GM21717 (cell line): ENCODE results near the gene OSGIN1.

Experiments
- ATAC-seq: cut with Tn5 transposase; IDR thresholded peaks from one replicate; pipeline ENCODE4 v1.9.1; 2021; ENCODE audit warnings: mild to moderate bottlenecking, moderate library complexity; ENCODE audit not compliant: unreplicated experiment

Gene OSGIN1

DNA sequence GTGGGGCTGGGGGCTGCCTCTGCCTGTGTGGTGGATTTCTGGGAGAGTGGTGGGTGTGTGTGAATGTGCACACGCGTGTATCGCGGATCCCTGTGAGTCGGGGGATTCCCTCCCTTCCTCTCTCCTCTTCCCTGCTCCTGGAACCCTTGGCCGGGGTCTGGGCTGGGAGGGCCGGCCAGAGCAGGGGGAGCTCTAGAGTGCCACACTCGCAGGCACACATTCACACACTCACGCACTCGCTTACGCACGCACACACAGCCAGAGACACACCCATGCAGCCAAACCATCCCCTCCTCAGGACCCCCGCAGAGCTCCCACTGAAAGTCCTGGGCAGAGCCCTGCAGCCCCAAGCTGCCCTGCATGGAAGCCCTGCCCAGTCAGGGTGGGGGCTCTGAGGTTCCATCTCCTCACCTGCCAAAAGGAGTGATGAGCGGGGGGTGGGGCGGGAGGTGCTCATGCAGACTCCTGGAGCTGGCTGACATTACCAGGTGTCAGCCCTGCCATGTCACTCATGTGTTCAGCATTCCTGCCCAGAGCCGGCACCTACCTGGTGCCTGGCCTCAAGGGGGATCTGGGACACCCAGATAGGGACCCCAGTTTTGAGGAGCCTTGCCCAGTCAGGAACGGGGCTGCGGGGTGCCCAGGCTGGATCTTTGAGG, 16.9 kb downstream of the OSGIN1 start:
- no peak for ATAC-seq

DNA sequence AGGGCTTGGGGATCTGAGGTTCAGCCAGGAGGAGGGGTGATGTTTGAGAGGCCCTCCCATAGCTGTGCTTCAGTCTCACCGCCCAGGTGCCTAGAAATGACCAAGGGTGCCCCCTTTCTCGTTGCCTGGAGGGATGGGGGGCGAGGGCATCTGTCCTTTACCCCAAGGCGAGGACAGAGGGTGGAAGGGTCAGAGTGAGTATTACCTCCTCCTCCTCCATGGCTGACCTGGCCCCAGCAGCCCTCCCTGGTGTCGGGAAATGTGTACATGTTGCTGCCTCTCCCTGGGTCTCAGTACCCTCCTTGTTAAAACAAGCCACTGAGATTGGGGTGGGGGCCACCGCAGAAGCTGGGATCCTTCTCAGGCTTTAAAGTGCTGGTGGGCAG, 17.4 kb downstream of the OSGIN1 start:
- ATAC-seq, result no peak

DNA sequence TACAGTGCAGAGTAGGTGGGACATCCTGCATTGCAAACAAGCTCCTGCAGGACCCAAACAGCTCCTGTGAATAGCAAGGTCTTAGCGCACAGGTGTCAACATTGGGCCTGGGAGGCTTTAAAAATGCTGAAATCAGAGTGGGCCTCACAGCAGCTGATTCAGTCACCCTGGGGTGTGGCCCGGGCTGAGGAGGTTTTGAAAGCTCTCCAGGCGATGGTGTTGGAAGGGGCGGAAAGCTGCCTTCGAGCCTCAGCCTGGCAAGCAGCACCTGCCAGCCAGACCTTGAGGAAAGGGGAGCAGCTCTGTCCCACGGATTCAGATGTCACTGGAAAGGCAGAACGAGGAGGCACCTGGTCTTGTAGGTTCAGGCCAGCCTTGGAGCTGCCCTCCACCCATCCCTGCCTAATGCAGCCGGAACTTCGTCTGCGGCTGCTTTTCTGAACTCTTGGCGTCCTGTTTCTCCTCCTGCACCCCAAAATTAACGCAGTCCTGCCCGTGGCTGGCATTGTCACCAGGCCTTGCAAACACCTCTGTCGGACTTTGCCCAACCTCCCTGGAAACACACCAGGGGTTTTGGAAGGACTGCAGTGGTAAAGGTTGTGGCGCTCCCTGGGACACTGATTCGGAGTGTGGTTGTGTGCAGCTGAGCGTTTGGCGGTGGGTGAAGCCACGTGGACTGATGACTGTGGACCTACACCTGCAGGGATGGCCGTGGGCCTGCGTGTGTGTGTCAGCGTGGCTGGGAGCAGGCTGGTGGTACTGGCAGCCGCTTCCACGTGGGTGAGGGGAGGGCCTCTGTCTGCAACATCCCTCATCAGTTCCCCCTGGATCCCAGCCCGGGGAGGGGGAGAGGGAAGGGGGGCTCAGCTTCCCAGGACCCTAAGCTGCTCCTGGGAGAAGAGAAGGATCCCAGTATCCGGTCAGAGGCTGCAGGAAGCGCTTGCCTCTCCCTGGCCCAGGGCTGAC, 18.4 kb downstream of the OSGIN1 start:
- ATAC-seq, result no peak

DNA sequence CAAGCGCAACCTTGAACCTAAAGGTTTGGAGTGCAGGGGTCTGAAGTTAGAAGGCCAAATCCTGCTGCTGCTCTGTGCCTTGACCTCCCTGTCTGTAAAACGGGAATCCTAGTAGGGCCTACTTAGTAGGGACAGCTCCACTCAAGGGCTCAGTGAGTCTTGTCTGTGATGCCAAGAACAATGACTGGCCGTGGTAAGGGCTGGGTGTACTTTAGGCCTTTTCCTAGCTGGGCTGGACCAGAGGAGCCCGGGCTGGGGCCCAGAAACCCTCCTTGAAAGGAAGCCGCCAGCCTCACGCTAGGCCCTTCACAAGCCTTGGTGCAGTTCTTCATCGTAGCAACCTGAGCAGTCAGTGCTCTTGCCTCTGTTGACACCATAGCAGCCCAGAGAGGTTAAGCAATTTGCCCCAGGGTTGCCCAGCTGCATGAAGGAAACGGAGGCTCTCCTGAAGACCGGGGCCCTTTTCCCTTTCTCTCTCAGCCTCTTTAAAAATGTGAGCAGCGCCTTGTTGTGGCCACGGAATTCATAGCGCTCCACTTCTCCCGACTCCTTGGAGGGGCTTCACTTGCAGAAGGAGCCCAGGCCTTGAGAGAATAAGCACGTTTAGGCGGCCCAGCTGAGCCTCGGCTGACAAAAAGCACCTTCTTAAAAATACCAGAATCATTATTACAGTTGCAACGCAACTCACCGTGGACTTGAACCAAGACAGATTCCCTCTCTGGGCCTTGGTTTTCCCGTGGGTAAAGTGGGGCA, 19.4 kb downstream of the OSGIN1 start:
- ATAC-seq, result no peak

DNA sequence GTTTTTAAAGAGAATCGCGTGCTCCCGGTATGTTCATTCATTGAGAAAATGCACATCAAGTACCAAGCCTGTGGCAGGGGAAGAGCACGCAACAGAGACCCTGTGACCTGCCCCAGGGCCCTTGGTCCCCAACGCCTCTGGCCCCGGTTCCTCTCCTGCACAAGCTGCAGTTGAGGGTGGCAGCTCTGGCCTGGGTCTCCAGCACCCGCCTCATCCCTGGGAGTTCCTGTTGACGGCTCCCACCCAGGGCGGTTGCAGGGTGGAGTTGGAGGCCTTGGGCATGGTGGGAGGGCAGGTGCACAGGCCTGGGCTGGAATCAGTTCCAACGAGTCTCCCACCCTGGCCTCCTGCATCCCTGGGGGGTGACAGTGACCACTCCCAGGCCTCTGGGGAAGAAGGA, 20.0 kb downstream of the OSGIN1 start:
- ATAC-seq, result no peak

DNA sequence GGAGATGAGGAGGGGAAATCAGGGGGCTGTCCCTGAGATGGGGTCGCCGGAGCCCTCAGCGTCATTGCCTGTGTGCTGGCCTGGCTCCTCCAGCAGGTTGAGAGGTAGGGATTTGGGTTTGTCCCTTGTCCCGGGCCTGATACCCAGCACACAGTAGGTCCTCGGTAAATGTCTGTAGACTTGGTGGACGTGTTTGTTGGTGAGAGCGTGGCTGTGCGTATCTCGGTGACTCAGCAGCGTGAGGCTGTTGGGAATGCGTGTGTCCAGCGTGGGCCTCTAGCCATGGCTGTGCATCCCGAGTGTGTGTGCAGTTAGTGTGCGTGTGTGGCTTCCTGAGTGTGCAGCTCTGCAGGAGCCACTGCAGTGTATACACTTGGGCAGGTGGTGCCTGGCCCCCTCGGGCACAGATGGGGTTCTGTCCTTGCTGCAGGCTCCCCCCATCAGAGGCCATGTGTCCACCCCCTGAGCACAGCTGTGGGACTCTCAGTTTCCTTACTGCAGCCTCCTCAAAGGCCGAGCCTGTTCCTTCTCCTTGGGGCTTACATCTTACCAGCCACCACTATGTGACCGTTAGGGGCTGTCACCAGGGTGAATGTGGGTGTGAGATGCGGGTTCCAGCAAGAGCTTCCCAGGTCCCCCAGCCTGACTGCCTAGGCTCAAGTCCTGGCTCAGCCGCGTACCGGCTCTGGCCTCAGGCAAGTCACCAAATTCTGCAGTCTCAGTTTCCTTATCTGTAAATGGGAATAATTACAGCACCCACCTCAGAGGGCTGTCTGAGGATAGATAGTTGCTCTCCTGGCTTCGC, 20.7 kb downstream of the OSGIN1 start:
- ATAC-seq, result no peak

DNA sequence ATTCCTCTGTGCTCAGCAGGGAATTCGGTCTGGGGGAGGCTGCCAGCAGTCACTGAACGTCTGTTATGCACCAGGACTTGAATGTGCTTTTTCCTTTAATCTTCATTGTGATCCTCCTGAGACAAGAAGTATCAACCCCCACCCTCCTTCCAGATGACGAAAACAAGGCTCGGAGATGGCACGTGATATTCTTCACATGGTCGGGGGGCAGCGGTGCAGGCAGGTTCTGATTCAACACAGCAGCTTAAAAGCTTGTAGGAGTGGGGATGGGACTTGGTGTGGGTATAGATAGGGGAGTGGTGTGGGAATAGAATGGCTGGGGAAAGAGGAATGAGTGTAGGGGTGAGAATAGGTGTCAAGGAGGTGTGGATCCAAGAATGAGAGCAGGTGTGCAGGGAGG, 21.4 kb downstream of the OSGIN1 start:
- ATAC-seq, result no peak

DNA sequence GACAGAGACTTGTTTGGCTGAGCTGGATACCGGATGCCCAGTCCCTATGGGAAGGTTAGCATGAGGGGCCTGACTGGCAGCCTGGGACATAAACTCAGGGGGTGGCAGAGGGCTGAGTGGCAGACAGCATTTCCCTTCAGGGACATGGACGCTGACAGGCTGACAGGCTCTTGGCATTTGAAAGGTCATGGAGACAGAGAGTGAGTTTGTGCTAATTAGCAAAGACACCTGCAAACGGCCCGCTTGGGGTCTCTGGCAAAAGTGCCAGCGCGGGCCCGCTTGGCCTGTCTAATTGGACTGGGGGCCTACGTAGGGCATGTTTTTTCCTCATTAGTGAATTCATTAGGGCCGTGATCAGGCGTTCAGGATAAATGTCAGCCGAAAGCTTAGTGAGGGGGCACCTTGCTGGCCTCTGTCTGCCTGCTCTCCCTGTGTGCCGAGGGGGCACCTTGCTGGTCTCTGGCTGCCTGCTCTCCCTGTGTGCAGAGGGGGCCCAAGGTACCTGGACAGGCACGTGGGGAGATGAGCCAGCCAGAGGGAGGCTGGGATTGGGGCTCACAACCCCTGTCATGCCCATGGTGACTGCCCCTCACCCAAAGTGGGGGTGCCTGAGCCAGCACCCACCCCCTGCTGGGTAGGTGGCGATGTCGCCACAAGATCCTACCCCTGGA, 22.7 kb downstream of the OSGIN1 start:
- no peak for ATAC-seq

DNA sequence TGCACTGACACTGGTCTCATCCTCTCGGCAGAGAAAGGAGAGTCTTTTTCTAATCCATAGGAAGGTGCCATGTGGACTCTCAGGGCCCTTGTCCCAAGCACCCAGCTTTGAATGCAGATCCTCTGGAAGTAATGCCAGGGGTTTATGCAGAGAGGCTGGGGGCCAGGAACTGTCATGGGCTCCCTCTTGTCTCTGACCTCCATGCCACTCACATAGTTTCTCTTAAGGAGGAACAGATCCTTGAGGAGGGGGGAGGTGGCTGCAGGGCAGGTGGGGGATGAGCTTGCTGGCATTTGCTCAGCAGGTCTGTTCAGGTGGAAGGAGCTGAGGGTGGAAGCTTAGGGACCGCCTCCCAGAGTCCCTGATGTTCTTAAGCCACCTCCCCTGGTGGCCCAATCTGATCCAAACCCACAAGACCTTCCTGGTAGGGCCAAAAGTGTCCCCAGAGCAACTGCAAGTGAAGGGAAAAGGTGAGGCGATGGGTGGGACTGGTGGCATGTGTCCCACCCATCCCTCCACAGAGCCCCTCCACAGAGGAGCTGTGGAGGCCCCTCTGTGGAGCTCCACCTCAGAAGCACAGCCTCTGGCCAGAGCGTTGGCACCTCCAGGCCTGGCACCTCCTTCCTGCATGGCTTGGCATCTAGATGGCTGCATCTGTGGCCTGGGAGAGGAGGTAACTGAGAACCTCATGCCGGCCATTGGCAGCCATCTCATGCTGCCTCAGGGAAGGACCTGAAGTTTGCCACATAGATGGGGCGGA, 24.2 kb downstream of the OSGIN1 start:
- ATAC-seq, result no peak

DNA sequence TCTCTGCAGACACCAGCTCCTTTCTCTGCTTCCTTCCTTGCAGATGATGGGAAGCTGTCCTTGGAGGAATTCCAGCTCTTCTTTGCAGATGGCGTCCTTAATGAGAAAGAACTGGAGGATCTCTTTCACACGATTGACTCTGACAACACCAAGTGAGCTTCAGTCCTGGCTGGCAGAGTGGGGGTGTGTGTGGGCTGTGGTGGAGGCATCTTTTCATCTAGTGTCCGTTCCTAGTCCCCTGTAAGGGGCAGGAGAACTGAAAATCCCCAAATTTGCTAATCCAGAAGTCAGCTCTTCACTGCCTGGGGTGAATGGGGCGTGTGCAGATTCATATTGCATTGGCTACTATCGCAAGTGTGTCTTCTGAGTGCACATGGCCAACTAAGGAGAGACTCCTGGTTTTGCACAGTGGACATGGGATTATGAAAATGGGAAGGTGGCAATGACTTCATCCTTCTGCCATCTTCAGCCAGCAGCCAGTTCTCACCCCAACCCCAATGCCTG, 25.4 kb downstream of the OSGIN1 start:
- ATAC-seq, result no peak

DNA sequence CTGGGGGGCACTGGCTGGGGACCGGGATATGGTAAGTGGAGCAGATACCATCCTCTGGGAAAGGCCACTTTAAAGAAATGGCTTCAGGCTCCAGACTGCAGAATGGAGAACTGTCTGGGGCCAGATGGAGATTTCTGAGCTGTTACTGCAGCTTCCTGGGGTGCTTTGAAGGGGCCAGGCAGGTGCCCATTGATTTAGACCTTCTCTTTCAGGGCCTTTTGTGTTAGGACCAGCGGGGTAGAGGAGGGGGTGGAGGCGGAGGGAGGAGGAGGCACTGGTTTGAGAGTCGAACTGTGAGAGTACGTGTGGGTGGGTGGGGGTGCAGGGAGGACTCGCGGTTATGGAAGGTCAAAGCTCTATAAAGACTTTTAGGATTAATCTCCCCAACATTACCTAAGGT, 26.4 kb downstream of the OSGIN1 start:
- no peak for ATAC-seq

DNA sequence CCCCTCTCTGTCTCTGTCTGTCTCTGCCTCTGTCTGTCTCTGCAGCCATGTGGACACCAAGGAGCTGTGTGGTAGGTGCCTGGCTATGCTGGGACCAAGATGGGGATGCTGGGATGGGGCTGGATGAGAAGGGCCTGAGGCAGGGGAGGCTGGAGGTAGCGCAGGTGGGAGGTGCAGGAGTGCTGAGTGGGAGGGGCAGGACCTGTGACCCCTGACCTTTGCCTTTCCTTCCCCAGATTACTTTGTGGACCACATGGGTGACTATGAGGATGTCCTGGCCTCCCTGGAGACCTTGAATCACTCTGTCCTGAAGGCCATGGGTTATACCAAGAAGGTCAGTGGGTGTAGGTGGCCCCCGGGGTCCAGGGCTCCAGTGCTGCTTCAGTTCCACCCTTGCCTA, 27.8 kb downstream of the OSGIN1 start:
- ATAC-seq, result no peak

DNA sequence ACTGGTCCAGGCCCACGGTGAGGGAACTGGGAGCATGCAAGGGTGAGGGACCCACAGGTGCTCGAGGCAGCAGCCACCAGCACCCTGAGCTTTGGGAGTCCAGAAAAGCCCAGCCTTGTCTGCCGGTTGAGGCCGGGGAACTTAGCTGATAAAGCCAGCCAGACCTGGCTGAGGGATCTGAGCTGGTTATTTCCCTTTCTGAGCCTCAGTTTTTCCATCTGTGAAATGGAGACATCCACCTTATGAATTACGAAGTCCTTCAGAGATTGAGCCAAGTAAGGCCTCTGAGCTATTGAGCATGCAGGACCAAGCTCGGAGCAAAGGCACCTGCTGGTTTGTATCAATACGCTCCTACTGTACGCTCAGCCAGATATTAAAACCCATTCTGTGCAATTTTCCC, 28.8 kb downstream of the OSGIN1 start:
- no peak for ATAC-seq

DNA sequence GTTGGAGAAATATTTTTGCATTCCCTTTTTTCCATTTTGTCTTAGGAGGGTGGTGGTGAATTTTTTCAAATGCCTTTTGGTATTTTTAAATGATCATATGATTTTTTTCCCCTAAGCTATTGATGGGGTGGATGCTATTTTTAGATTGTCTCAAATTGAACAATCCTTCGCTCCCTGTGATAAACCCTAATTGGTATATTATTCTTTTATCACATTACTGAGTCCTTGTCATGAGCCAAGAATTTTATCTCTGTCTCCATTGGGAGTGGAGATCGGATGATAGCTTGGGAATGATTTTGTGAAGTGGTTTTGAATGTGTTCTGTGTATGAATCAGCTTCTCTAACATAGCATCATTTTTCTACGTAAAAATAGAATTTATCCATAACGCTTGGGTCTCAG, 30.5 kb downstream of the OSGIN1 start:
- ATAC-seq, result no peak

DNA sequence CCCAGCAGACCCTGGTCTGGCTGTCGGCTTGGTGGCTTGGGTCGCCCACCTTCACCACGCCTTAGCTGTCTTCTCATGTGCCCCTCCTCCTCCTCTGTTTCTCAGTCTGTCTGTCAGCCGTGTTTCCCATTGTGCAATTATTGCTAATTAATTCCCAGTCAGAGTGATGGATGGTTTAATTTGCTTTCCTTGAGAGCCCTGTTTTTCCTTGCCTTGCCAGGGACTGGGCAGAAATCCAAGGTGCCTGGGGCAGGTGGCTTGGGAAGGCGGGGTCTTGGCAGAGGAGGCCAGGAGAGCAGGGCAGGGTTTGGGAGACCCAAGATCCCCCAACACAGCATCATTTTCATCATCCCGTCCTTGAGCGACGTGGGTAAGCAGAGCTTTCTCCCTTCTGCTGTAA, 36.3 kb downstream of the OSGIN1 start:
- ATAC-seq, result no peak

DNA sequence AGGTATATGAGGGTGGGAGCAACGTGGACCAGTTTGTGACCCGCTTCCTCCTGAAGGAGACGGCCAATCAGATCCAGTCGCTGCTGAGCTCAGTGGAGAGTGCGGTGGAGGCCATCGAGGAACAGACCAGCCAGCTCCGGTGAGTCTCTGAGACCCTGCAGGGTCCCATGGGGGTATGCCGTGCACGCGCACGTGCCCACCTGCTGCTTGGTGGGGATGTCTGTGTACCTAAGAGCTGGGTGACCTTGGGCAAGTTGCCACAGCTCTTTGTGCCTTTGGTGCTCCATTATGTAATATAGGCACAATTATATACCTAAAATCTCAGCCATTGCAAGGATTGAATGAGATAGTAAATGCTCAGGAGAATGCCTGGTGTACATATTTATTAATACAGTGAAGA, 37.5 kb downstream of the OSGIN1 start:
- ATAC-seq, result no peak

DNA sequence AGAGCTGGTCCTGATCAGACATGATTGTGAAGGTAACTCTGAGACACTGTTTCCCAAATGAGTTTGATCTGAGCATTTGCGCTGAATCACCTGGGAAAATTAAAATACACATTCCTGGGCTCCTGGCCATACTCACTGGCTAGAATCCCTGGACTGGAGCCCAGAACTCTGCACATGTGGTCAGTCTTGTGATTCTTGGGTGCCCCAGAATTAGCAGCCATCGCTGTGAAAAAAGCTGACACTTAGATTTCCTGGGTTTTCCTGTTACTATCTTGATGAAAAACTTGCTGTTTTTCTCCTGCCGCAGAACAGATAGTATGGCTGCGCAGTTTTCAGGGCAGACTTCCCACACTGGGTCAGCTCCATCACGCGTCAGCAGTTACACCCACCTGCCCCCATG, 39.6 kb downstream of the OSGIN1 start:
- no peak for ATAC-seq

DNA sequence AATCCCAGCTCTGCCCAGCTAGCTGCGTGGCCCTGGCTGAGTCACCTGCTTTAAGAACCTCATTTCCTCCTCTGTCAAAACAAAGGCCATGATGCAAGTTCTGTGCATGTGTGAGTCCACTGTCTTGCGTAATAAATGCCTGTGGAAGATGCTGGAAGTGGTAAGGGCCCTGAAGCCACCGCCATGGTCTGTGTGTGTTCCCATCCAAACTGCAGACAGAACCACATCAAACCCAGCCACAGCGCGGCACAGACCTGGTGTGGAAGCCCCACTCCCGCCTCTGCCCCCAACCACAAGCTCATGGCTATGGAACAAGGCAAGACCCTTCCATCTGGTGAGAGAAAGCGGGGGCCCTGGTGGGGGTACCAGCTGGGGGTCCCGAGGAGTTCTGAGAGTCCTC, 41.0 kb downstream of the OSGIN1 start:
- no peak for ATAC-seq

DNA sequence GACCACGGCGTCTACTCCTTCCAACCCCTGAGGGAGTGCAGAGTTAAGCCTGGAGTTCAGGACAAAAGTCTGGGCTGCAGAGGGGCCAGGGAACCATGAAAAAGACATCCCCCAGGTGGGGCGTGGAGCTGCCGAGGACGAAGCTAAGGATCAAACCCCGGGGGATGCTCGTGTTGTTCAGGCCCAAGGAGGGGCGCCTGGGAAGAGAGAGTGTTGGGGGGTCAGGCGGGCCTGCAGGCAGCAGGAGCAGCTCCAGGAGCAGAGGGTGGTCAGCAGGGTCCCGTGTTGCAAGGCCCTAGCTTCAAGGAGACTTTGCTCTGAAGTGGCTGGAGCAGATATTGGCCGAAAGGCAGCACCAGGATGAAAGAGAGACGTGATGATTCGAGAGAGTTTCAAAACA, 41.7 kb downstream of the OSGIN1 start:
- no peak for ATAC-seq
